PC-9 (cell line): Measurements from ENCODE around the gene MCU. TPM values are rescaled to one million over a fixed set of nuclear protein-coding genes. Genes with fewer than 3 reads are reported as not detected.

ENCODE experiments used
- BruUV-seq: library from RNA; stranded (reverse); fragments of 400-500 nt; replicated peaks from 2 replicates; lab custom pipeline; 2021; lab: Mats Ljungman, UMichigan
- CTCF ChIA-PET: fragments of 300-600 bp; sonication (Branson Sonifier 250); formaldehyde crosslinking; loops from one replicate; lab custom pipeline; 2022; ENCODE audit warnings: antibody characterized with exemption; lab: Charles Lee
- POLR2A ChIA-PET: fragments of 300-600 bp; sonication (Branson Sonifier 250); formaldehyde crosslinking; loops from one replicate; lab custom pipeline; 2022; ENCODE audit warnings: antibody characterized with exemption; ENCODE audit not compliant: unreplicated experiment; lab: Charles Lee
- DNase-seq, 2 experiments: peaks; one replicate each; pipeline versions ENCODE4 v3.0.0 to v3.0.0-alpha.2; 2015 to 2022; ENCODE audit warnings: mixed read lengths in 1 of 2
- H2AFZ ChIP-seq: fragments of 200-600 bp; sonication (generic); 2 replicates; pipeline ENCODE4 v1.8.1; 2017; ENCODE audit warnings: antibody characterized with exemption
- H3F3A ChIP-seq: fragments of 200-600 bp; sonication (generic); 2 replicates; pipeline ENCODE4 v1.8.1; 2017; ENCODE audit warnings: antibody characterized with exemption, mild to moderate bottlenecking, low read depth; ENCODE audit not compliant: insufficient read depth
- H3K27ac ChIP-seq: fragments of 200-600 bp; sonication (generic); 2 replicates; pipeline ENCODE4 v1.6.1; 2016; ENCODE audit warnings: mixed run types
- H3K27me3 ChIP-seq: fragments of 200-600 bp; sonication (generic); 2 replicates; pipeline ENCODE4 v1.6.1; 2016; ENCODE audit warnings: low read depth, mixed run types; ENCODE audit not compliant: insufficient read depth
- H3K36me3 ChIP-seq: fragments of 200-600 bp; sonication (generic); 2 replicates; pipeline ENCODE4 v1.6.1; 2016; ENCODE audit warnings: low read depth, mixed run types
- H3K4me1 ChIP-seq: fragments of 200-600 bp; sonication (generic); replicated peaks from 2 replicates; pipeline ENCODE4 v1.6.1; 2016; ENCODE audit warnings: mixed run types; ENCODE audit not compliant: insufficient read depth
- H3K4me2 ChIP-seq: fragments of 200-600 bp; sonication (generic); 2 replicates; pipeline ENCODE4 v1.6.1; 2017; ENCODE audit warnings: mixed run types
- H3K4me3 ChIP-seq: fragments of 200-600 bp; sonication (generic); 2 replicates; pipeline ENCODE4 v1.6.1; 2016; ENCODE audit warnings: mixed run types
- H3K79me2 ChIP-seq: fragments of 200-600 bp; sonication (generic); 2 replicates; pipeline ENCODE4 v1.6.1; 2017; ENCODE audit warnings: low read depth, mixed run types
- H3K9me2 ChIP-seq: fragments of 200-600 bp; sonication (generic); 2 replicates; pipeline ENCODE4 v1.8.1; 2017; ENCODE audit warnings: mild to moderate bottlenecking; ENCODE audit not compliant: insufficient read depth
- H3K9me3 ChIP-seq: fragments of 200-600 bp; sonication (generic); 2 replicates; pipeline ENCODE4 v1.8.1; 2016; ENCODE audit warnings: low read depth; ENCODE audit not compliant: insufficient read depth
- H4K20me1 ChIP-seq: fragments of 200-600 bp; sonication (generic); 2 replicates; pipeline ENCODE4 v1.8.1; 2017; ENCODE audit not compliant: insufficient read depth
- CTCF ChIP-seq: fragments of 200-600 bp; sonication (generic); conservative IDR thresholded peaks from 2 replicates; pipeline ENCODE4 v1.6.1; 2017; ENCODE audit warnings: mixed run types, antibody characterized with exemption, mild to moderate bottlenecking, moderate library complexity
- EZH2 ChIP-seq: fragments of 200-600 bp; sonication (generic); IDR thresholded peaks from 2 replicates; pipeline ENCODE4 v1.8.0; 2017; ENCODE audit warnings: antibody characterized with exemption, low read depth
- intact Hi-C: fragments of 100-400 bp; cut with micrococcal nuclease; formaldehyde crosslinking; loops from one replicate; pipeline ENCODE4 v1.10.0; 2022; ENCODE audit not compliant: unreplicated experiment
- total RNA-seq: library from RNA; stranded (reverse); gene quantifications from 2 replicates; pipeline ENCODE4 v1.2.3, GENCODE V29; 2021

MCU gene
- total RNA-seq, 1 experiment from 2014 or later = 59.5 TPM

- Histone ChIP-seq H3K27ac (peak overlapping the region; percentile 32; the same call in 1 of the 2 replicates), H3K9me3 (no peaks in the 10 kb centered on the region), H3K4me3 (peak overlapping the region; percentile 94), H4K20me1 (peaks cover 19% of the 10 kb centered on the region), H3K9me2 (no peaks in the 10 kb centered on the region), H3K4me2 (peak overlapping the region; percentile 97), H3F3A (peaks cover 4% of the 10 kb centered on the region; the same call in 1 of the 2 replicates), H3K79me2 (peaks cover 57% of the 10 kb centered on the region), H3K4me1 (peaks cover 54% of the 10 kb centered on the region), H2AFZ (peak overlapping the region; percentile 92), H3K36me3 (no peaks in the 10 kb centered on the region), H3K27me3 (no peaks in the 10 kb centered on the region)
- intact Hi-C loops = loop anchor here (1.0 to 10.0 kb wide), 4 partner anchors 68 to 372 kb away; no protein-coding TSS in a partner anchor
- ChIA-PET CTCF (interaction anchor here (0.9 kb wide), 1 partner anchor 141 kb away, joined by 4 read pairs; no protein-coding TSS in a partner anchor), POLR2A (interaction anchor here (0.5 to 1.0 kb wide), 11 partner anchors 10 to 403 kb away, joined by 3 to 26 read pairs (median 5); partner anchors contain the start of genes MICU1 and P4HA1)
- TSS peak; percentile 40 for BruUV-seq
- no peak for TF ChIP-seq EZH2
- no peak for TF ChIP-seq CTCF
- DNase-seq = no peak
Measured at GRCh38 chr10:72692994-72693781, 1.2 kb downstream of the MCU start.

- no peaks in the 10 kb centered on the region for H3K9me2 ChIP-seq
- H3K4me2 ChIP-seq = peak overlapping the region; percentile 97
- no peak overlapping the region for H2AFZ ChIP-seq
- H3K4me3 ChIP-seq = no peak overlapping the region; the same call in 1 of the 2 replicates
- H3K79me2 ChIP-seq = peaks cover 72% of the 10 kb centered on the region
- H3K4me1 ChIP-seq = peaks cover 43% of the 10 kb centered on the region
- peaks cover 4% of the 10 kb centered on the region; the same call in 1 of the 2 replicates for H3F3A ChIP-seq
- CTCF ChIA-PET = interaction anchor here (0.6 to 1.2 kb wide), 2 partner anchors 90 to 139 kb away, joined by 3 to 5 read pairs; no protein-coding TSS in a partner anchor
- no peaks in the 10 kb centered on the region for H3K9me3 ChIP-seq
- no peak for DNase-seq
- POLR2A ChIA-PET = interaction anchor here (0.5 to 0.6 kb wide), 4 partner anchors 18 to 587 kb away, joined by 3 to 4 read pairs (median 3); no protein-coding TSS in a partner anchor
- TF ChIP-seq CTCF (peak; percentile 45; the same call in 1 of the 2 replicates), EZH2 (no peak)
- H3K36me3 ChIP-seq = no peaks in the 10 kb centered on the region
- intact Hi-C loops = loop anchor here (1.0 to 10.0 kb wide), 3 partner anchors 90 to 370 kb away; no protein-coding TSS in a partner anchor
- peaks cover 23% of the 10 kb centered on the region for H4K20me1 ChIP-seq
- no TSS peak for BruUV-seq
- no peak overlapping the region for H3K27ac ChIP-seq
- no peaks in the 10 kb centered on the region for H3K27me3 ChIP-seq
Measured at GRCh38 chr10:72694476-72695369, 2.8 kb downstream of the MCU start.
